Esophagus muscularis mucosa (tissue), 3 donors: ENCODE results near the gene YPEL1.

Experiments used
- POLR2AphosphoS5 ChIP-seq, 2 donors: sonication (generic); formaldehyde crosslinking; IDR thresholded peaks; one replicate each; pipeline ENCODE4 v1.6.1; 2017; ENCODE audit warnings: antibody characterized with exemption in 2 of 2
- TF ChIP-seq, protein P1 (sequence below), 3 experiments: fragments of 200-600 bp in 2 of 3; fragments of 450-650 bp in 1 of 3; sonication (generic) in 2 of 3; IDR thresholded peaks; one replicate each; pipeline ENCODE4 v1.5.1; 2017 to 2019; ENCODE audit warnings: antibody characterized with exemption in 3 of 3, mild to moderate bottlenecking in 2 of 3, moderate library complexity in 1 of 3

DNA sequence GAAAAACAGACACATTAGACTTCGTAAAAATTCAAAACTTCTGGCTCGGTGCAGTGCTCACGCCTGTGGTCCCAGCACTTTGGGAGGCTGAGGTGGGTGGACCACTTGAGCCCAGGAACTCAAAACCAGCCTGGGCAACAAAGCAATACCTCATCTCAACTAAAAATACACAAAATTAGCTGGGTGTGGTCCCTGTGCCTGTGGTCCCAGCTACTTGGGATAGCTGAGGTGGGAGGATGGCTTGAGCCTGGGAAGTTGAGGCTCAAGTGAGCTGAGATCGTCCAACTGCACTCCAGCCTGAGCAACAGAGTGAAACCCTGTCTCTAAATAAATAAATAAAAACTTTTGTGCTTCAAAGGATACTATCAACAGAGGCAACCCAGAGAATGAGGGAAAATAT lies 23.7 kb downstream of the YPEL1 start:
- TF ChIP-seq POLR2AphosphoS5 (IDR thresholded peaks at IDR 0.05), result no peak
- TF ChIP-seq, protein P1, sequence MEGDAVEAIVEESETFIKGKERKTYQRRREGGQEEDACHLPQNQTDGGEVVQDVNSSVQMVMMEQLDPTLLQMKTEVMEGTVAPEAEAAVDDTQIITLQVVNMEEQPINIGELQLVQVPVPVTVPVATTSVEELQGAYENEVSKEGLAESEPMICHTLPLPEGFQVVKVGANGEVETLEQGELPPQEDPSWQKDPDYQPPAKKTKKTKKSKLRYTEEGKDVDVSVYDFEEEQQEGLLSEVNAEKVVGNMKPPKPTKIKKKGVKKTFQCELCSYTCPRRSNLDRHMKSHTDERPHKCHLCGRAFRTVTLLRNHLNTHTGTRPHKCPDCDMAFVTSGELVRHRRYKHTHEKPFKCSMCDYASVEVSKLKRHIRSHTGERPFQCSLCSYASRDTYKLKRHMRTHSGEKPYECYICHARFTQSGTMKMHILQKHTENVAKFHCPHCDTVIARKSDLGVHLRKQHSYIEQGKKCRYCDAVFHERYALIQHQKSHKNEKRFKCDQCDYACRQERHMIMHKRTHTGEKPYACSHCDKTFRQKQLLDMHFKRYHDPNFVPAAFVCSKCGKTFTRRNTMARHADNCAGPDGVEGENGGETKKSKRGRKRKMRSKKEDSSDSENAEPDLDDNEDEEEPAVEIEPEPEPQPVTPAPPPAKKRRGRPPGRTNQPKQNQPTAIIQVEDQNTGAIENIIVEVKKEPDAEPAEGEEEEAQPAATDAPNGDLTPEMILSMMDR (IDR thresholded peaks at IDR 0.05), result no peak
